ENCODE data around the gene ATG13. TPM values are rescaled to one million over a fixed set of nuclear protein-coding genes. Genes with fewer than 3 reads are reported as not detected.
A peak's percentile ranks its signal among the peaks of the same experiment; 100 is the strongest.
"Not testable (repeated sequence)": the region's sequence is repeated elsewhere in the genome, so short reads cannot be mapped to it uniquely, and the experiment has no call there.

ATG13 gene
- total RNA-seq, 4 donors from 2014 or later: 33.4 to 76.0 (median 67.0) TPM

DNA sequence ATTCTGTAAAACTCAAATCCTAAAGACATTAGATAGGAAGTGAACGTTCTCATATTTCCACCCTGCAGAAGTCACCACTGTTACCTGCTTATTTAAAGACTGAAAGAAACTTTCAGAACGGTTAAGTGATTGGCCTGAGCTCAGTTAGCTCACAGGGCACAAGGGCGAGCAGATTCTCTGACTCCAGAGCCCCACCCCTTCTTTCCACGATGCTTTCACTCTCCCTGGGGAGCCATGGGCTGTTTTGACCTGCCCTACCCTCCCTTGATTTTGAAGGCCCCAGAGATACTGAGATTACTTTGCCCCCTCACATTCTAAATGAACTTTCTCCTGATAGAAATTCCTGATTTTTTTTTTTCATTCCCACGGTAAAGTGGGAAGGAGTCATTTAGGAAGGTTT is 49.2 kb downstream of the ATG13 start:
- DNase-seq (peak in 1 of 2 donors; percentile 46), ATAC-seq (peak; percentile 39 to 40)
- Histone ChIP-seq H3K4me3 (no peak overlapping the region), H3K27me3 (no peaks in the 10 kb centered on the region), H3K9me3 (no peaks in the 10 kb centered on the region), H3K4me1 (peaks cover 0 to 17% of the 10 kb centered on the region in 2 donors), H3K27ac (peak overlapping the region; percentile 57 to 88 (median 67)), H3K36me3 (peaks cover 3 to 88% of the 10 kb centered on the region in 2 donors)
- intact Hi-C loops (cut with DNase I; ENCODE audit: low total_unique reads): no loop called here
- in situ Hi-C loops (cut with MboI; ENCODE audit: low sequenced_read_pairs in 4 of 4): no loop called here
- no peak for TF ChIP-seq POLR2A (IDR thresholded peaks at IDR 0.05)
- TF ChIP-seq, protein P1, sequence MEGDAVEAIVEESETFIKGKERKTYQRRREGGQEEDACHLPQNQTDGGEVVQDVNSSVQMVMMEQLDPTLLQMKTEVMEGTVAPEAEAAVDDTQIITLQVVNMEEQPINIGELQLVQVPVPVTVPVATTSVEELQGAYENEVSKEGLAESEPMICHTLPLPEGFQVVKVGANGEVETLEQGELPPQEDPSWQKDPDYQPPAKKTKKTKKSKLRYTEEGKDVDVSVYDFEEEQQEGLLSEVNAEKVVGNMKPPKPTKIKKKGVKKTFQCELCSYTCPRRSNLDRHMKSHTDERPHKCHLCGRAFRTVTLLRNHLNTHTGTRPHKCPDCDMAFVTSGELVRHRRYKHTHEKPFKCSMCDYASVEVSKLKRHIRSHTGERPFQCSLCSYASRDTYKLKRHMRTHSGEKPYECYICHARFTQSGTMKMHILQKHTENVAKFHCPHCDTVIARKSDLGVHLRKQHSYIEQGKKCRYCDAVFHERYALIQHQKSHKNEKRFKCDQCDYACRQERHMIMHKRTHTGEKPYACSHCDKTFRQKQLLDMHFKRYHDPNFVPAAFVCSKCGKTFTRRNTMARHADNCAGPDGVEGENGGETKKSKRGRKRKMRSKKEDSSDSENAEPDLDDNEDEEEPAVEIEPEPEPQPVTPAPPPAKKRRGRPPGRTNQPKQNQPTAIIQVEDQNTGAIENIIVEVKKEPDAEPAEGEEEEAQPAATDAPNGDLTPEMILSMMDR (IDR thresholded peaks at IDR 0.05 in 4 of 5, conservative IDR thresholded peaks at IDR 0.05 in 1 of 5): no peak

GRCh38 chr11:46667043-46667481 is 49.7 kb downstream of the ATG13 start:
- no peak for TF ChIP-seq POLR2A (IDR thresholded peaks at IDR 0.05)
- TF ChIP-seq, protein P1 (IDR thresholded peaks at IDR 0.05 in 4 of 5, conservative IDR thresholded peaks at IDR 0.05 in 1 of 5): no peak
- intact Hi-C loops (cut with DNase I; ENCODE audit: low total_unique reads): no loop called here
- ATAC-seq (no peak), DNase-seq (no peak)
- Histone ChIP-seq H3K4me1 (peaks cover 0 to 17% of the 10 kb centered on the region in 2 donors), H3K9me3 (no peaks in the 10 kb centered on the region), H3K27me3 (no peaks in the 10 kb centered on the region), H3K27ac (peak overlapping the region; percentile 57 to 88 (median 67)), H3K4me3 (no peak overlapping the region), H3K36me3 (peaks cover 3 to 88% of the 10 kb centered on the region in 2 donors)
- in situ Hi-C loops (cut with MboI; ENCODE audit: low sequenced_read_pairs in 4 of 4): no loop called here

- ATAC-seq: no peak
- no peak for DNase-seq
- TF ChIP-seq POLR2A (IDR thresholded peaks at IDR 0.05): no peak
- Histone ChIP-seq H3K9me3 (no peaks in the 10 kb centered on the region), H3K4me1 (peaks cover 0 to 17% of the 10 kb centered on the region in 2 donors), H3K27ac (peak overlapping the region; percentile 57 to 88 (median 67)), H3K27me3 (no peaks in the 10 kb centered on the region), H3K4me3 (no peak overlapping the region), H3K36me3 (peaks cover 3 to 89% of the 10 kb centered on the region in 2 donors)
- intact Hi-C loops (cut with DNase I; ENCODE audit: low total_unique reads) (no loop called here), in situ Hi-C loops (cut with MboI; ENCODE audit: low sequenced_read_pairs in 4 of 4) (no loop called here)
Measured at GRCh38 chr11:46668480-46669085, 51.2 kb downstream of the ATG13 start.

DNA sequence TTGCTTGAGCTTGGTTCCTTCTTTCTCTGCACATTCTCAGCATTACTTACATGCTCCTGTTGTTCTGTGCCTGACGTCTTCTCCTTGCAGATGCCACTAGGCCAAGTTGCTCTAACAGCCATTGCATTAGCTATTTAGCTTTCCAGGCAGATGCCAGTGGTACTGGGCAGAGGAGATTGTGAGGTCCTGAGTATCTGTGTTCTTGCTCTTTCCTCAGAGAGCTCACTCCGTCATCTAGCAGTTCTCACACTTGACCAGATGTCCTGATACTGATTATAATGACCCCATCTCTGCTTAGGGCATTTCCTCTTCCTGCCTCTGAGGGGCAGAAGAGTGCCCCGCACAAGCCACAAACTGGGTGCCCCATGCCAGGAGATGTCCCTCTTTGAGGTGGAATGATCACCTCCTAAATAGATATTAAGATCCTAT is 52.4 kb downstream of the ATG13 start:
- TF ChIP-seq, protein P1 (IDR thresholded peaks at IDR 0.05 in 4 of 5, conservative IDR thresholded peaks at IDR 0.05 in 1 of 5): peak in 3 of 5 experiments; percentile 35 to 53 (median 49)
- TF ChIP-seq POLR2A (IDR thresholded peaks at IDR 0.05): no peak
- Histone ChIP-seq H3K4me1 (peaks cover 5 to 24% of the 10 kb centered on the region in 2 donors), H3K4me3 (no peak overlapping the region), H3K27ac (peak overlapping the region in 3 of 4 donors; percentile 2 to 88 (median 9)), H3K9me3 (no peaks in the 10 kb centered on the region), H3K36me3 (peaks cover 3 to 79% of the 10 kb centered on the region in 2 donors), H3K27me3 (no peaks in the 10 kb centered on the region)
- in situ Hi-C loops (cut with MboI; ENCODE audit: low sequenced_read_pairs in 4 of 4) (no loop called here), intact Hi-C loops (cut with DNase I; ENCODE audit: low total_unique reads) (no loop called here)
- no peak for DNase-seq
- ATAC-seq: peak in 1 of 2 donors; percentile 60

DNA sequence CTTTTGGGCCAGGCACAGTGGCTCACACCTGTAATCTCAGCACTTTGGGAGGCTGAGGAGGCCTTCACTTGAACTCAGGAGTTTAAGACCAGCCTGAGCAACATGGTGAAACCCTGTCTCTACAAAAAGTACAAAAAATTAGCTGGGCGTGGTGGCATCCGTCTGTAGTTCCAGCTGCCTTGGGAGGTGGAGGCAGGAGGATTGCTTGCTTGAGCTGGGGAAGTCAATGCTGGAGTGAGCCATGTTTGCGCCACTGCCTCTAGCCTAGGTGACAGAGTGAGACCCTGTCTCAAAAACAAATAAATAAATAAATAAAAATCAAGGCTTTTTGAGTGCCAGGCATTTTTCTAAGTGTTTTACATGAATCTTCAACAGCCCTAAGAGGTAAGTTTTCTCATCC is 53.2 kb downstream of the ATG13 start:
- H3K27me3 ChIP-seq; H3K4me3 ChIP-seq; ATAC-seq; H3K9me3 ChIP-seq; in situ Hi-C loops (cut with MboI; ENCODE audit: low sequenced_read_pairs in 4 of 4); intact Hi-C loops (cut with DNase I; ENCODE audit: low total_unique reads); DNase-seq: not testable (repeated sequence)
- Histone ChIP-seq H3K27ac (peak overlapping the region; percentile 52 to 92 (median 88)), H3K4me1 (peaks cover 13 to 32% of the 10 kb centered on the region in 2 donors), H3K36me3 (peaks cover 3 to 71% of the 10 kb centered on the region in 2 donors)

Data from gastrocnemius medialis (tissue), 4 donors.